Amygdala (tissue), 56 donors: Measurements from ENCODE around the gene RPRML.

ENCODE experiments used
- DNase-seq, 56 donors: peaks; one replicate each; lab custom pipeline; 2025; lab: John Stamatoyannopoulos, UW

RPRML gene

DNA sequence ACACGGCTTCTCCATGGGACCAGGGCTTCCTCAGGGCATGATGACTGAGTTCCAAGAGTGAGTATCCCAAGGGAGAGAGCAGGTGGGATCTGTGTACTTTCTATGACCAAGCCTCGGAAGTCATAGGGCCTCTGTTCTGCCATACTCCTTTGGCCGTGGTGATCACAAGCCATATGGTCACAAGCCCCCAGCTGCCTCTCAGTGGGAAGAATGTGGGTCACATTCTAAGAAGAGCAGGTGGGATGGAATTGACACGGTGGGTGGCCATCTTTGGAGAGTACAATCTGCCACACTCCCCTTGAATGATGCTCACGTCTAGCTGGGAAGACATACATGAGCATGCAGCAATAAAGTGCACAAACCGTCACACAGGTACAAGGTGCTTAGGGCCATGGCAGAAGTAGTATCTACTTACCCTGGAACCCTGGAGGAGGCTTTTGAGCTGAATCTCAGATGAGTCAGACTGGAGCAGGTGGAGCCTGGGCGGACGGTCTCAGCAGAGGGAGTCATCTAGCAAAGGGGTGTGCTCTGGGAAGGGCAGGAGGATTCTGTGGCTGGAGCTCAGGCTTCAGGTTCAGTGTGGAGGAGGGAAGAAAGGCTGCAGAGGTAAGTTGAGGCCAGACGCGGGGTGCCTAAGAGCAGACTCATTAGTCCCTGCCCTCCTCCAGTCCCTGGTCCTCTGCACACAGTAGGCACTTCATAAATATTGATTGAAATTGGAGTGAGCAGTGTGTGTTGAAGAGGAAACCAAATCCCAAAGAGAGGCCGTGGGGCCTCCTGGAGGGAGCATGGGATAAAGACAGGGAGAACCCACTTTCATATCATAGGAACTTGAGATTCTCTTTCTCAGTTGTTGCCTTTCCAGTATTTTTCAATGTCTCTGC lies 29.5 kb downstream of the RPRML start:
- peak in 1 of 56 donors; percentile 5 for DNase-seq

DNA sequence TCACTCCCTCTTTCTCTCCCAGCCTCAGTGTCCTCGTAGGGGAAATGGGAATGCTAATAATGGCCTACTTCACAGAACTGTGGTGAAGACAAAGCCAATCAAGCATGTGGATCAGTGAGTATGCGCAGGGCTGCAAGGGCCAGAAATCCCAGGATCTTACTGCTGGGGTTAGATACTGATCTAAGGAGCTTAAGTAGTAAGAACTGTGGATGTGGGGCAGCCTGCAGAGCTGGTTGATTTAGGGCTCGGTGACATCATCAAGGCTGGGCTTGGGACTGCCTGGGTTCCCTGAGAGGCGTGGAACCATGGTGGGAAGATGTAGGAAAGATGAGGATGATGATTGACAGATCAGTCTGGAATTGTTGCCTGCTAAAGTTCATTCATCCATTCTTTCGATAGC lies 30.5 kb downstream of the RPRML start:
- no peak for DNase-seq

DNA sequence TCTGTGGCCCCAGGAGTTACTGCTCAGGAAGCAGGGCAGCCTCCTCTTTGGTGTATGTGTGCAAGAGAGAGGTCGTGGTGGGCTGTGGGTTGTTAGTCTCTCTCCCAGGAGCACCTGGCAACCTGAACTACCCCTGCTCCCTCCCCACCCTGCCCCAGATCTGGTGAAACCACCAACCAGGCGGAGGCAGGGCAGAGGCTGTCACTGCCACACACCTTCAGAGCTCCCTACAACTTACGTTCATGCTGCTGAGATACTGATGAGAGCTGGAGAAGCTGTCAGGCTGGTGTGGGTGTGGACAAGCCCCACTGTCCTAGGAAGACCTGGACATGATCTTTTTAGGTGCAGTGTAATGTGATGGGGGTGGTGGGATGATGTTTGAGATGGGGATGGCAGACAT lies 31.8 kb downstream of the RPRML start:
- no peak for DNase-seq

DNA sequence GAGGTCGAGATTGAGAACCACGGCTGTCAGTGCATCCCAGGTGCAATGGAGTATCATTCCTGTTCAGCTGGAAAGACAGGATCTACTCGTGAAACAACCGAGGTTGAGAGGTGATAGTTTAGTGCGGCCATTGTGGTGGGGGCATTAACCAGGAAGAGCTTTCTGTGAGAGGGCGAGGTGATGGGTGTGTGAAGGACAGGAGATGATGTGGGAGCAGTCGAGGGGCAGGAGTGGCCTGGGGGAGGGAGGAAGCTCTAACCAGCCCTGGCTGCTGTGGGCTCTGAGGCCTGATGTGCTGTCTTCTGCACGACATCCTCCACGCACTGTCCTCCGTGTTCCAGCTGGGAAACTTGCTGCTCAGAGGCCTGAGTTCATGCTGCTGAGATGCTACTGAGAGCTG lies 34.1 kb downstream of the RPRML start:
- no peak for DNase-seq

DNA sequence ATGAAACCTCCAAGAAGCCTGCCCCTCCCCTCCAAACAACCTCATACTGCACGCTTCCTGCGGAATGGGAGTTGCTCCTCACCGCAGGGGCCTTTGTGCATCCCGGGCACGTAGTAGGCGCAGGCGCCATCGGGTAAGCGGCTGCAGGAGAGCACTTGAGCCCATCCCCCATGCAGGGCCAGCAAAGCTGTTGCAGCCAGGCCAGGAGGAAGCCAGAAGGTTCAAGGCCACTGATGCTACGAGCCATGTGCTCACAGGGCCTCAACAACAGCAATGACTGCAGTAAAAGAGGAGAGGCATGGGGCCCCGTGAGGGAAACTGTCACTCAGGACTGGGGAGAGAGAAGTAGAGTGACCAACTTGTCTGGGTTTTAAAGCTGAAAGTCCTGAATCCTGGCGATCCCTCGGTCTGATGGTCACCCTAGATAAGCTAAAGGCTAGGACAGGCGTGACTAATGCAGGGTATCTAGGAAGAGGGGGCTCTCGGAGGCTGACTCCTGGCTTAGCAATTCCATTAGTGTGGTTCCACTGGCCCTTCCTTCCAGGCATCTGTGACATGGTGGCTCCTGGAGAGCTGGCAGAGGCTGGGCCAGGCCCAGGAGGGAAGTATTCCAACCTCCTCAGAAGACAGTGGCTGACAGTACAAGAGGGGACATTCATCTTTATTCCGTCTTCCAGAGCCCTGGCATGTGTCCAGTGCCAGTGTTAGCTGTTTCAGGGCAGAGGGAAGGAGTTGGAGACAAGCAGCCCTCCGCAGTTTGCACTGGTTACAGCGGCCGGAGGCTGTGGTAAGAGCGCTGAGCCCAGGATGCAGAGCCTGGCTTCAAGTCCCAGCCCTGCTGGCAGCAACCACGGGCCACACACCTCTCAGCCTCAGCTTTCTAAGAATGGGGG lies 35.3 kb downstream of the RPRML start:
- peak in 28 of 56 donors; percentile 11 to 53 (median 33) for DNase-seq

DNA sequence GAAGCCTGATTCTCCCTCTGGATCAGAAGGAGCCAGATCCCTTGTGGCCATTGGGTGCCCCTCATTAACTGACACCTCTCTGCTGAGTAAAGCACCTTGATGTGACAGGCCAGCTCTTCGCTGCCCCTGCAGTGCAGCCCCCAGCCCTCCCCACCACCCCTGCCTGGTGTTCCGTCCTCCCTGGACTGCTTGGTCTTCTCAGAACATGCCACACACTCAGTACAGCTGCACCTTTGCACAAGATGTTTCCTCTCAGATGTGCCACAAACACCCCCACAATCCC lies 35.9 kb downstream of the RPRML start:
- DNase-seq = no peak

DNA sequence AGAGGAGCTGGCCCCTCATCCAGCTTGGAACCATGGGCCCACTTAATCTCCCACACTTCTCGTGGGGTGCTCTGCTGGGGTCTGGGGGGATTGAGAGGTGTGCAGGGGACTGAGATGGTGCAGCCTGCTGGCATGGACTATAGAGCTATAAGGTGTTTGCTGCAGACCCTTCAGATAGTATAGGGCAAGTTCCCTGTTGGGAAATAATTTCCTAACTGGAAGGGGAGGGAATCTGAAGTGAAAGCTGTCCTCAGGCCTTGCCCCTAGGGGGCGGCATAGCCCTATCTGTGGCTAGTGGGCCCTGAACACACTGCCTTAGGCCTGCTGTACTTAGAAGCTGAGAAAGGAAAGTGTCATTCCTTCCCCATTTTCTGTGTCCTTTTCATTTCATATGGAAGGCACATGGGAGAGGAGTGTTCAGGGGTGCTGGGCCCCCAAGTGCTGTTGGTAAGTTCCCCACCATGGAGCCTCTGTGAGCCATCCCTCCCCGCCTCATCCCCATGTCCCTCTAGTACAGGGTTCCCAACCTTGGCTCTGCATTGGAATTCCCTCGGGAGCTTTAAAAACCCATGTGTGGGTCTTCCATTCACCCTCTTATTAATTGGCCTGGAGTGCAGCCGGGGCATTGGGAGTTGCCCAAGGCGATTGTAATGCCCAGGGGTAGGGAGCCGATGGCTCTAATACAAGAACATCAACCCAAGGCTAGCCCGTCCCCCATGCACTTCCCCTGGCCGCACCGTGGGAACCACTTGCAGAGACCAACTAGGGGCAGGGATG lies 36.4 kb downstream of the RPRML start:
- peak in 42 of 56 donors; percentile 4 to 80 (median 38) for DNase-seq

DNA sequence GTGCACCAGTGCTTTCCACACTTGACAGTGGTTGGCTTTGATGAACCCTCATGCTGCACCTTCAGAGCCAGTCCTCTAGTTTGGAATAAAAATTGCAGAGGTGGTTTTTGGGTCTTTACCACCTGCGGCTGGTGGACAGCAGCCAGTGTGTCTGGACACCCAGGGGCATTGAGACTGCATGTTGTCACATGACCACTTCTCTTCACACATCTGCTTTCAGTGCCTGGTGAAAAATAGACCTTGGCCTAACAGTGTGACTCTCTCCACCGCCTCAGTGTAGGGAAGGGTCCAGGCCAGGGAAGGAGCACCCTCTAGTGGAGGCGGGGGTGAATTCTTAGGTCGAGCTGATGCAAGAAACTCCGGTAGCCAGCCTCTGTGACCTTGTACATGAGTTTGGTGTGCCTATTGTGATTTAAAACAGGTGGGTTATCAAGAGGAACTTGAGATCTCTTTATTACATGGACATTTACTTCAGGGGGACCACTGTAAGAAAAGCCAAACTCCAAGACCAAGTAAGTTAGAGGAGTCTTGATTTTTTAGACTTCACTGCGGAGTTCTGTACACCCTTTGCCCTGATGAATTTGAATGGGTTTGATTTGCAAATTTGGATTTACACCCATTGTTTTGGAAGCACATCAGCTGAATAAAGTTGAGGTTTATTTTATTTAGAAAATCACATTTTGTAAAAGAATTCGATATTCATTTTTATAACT lies 38.2 kb downstream of the RPRML start:
- peak in 47 of 56 donors; percentile 10 to 82 (median 52) for DNase-seq

DNA sequence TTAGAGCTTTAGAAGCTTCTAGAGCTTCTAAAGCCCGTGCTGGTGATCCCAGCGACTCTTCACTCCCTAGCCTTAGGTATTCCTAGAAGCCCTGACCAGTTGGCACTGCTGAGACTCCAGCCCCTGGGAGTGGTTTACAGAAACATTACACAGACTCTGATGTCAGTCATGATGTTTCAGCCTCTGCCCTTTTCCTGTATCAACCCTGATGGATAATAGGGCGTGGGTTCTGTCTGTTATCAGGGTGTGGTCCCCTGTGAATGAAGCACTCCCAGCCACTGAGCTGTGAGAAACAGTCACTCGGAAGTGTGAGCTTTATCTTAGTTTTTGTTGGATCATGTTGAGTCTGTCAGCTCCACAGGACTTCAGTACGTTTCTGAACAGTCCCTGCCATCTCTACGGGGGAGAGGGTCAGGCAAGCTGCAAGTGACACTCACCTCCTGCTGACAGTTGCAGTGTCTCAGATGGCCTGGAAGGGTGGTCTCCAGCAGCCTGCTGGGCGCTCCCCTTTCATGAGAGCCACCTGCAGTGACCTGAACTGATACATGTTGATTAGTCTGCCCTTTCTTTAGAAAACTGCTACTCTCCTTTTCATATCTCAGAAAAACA lies 43.3 kb downstream of the RPRML start:
- DNase-seq = no peak

DNA sequence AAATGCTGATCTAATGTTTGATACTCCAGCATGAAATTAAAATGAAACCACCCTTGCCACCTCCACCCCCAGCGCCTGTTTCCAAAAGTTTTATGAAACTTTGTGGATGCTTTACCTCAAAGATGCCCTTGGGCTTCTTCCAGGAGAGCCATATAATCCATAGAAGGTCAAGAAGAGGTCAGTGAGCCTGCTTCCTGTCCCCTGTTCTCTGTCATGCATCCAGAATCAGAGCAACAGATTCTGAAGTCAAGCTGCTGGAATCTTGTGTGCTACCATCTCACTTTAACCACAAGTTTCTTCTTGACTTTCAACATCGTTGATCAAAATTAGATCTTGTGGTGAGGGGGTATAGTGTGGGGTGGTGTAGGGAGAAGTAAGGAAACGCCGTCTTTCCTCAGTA lies 47.5 kb downstream of the RPRML start:
- DNase-seq = no peak

DNA sequence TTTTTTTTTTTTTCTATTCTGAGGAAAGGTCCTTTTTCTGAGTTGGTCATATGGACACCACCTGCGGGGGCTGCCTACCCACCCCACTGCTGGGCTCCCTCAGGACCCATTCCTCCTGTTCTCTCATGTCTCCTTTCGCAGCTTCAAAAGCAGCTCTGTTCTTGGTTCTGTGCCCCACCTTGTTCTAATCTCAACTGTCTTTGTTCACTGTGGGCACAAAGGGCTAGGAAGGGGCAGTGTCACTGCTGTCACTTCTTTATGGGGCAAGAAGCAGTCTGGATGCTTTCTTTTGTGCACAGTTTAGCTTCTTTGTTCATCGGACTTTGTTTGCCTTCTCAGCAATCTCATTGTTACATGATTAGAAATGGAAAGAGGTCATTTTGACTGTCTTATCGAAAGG lies 49.0 kb downstream of the RPRML start:
- DNase-seq = no peak

DNA sequence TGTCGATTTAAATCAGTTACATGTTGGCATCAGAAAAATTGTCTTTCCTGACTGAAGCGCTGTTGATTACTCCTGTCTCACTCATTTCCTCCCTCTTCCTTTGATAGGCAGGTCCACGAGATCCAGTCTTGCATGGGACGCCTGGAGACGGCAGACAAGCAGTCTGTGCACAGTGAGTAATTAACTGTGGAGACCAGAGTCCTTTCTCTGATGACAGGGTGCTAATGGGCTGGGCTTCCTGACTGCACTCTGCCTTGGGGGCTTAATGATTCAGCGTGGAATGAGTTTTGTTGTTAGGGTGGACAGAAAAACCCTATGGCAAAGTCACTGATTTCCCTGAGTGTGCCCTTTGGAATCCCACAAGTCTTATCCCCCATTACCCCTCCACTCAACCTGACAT lies 49.6 kb downstream of the RPRML start:
- DNase-seq = no peak

DNA sequence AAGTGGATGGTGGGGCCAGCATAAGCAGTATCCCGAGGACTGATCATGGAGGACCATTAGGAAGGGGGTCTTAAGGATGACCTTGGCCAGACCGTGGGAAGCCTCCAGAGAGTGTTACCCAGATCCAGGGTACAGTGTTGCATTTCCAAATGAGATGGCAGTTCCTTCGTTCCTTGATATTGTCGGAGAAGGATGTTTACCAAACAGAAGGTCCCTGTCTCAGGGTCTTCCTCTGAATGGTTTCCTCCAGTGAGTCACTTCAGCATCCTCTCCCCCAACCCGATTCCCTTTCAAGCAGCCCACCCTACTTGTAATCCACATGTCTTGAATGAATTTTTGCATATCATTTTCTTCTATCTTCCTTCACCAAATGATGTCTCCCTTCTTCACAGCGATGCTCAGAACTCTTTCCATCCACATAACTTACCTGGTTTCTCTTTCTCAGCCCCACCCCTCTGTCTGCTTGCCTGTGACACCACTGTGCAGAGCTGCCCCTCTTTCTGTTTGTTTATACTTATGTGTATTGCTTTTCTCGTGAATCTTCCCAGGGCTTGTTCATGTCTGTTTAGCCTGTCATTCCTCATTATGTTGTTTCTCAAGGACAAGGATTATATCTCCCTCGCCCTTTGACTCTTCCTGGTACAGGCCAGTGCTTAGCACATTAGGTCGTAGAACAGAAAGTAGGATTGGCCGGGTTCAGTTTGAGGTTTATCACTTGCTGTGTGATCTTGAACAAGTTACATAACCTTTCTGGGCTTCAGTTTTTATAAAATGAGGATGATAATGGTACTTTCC lies 50.4 kb downstream of the RPRML start:
- DNase-seq = no peak
